GM21367 (cell line): ENCODE results near the gene LUC7L.
"Not testable (repeated sequence)": the region's sequence is repeated elsewhere in the genome, so short reads cannot be mapped to it uniquely, and the experiment has no call there.

Experiments
- ATAC-seq: cut with Tn5 transposase; IDR thresholded peaks from one replicate; pipeline ENCODE4 v1.9.1; 2021; ENCODE audit not compliant: unreplicated experiment

Gene LUC7L

GRCh38 chr16:230949-231348 is 1.7 kb upstream of the LUC7L start:
- no peak for ATAC-seq

GRCh38 chr16:230351-230750 is 1.1 kb upstream of the LUC7L start:
- ATAC-seq, result not testable (repeated sequence)

DNA sequence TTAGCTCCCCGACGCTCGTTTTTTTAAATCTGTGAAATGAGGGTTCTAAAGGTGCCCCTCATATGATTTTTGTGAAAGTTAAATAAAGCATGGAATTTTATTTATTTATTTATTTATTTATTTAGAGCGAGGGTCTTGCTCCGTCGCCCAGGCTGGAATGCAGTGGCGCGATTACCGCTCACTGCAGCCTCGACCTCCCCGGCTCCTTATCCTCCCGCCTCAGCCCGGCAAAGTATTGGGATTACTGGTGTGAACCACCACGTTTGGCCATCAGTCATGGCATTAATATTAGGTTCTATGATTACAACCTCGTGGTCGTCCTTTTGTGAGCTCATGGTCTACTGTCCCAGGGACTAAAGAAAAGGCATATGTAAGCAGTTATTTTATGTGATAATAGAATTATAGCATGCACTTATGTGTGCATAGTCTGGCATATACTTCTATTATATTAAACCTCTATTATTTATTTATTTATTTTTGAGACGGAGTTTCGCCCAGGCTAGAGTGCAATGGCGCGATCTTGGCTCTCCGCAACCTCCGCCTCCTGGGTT is 557 bp upstream of the LUC7L start:
- no peak for ATAC-seq

DNA sequence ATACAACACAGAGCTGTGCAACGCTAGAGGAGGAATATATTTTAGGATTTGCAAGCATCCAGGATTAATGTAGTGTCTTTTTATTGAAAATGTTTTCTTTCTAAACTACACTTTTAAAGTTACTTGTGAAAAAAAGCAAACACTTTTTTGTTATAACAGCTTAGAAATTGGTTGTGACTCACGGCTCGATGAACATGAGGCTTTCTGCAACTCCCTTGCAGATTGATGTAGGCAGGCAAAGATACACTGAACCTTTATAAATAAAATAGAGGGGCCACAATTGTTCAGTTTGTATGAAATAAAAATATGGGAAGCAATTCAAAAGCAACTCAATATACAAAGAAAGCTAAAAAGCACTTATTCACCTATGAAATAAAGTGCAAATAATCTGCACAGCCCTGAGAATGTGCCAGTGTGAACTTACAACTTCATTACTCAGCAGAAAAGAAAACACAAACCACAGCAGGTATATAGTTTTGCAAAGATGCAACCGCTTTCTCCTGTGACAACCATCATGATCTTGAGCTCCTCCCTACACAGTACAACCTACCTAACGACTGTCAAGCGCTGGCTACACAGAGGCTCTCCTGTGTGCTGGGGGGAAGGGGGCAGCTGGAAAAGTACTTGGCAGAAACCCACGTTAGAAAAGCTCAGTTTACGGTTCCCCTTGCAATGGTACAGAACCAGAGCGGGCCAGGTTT is 948 bp downstream of the LUC7L start:
- no peak for ATAC-seq

GRCh38 chr16:220021-220420 is 9.2 kb downstream of the LUC7L start:
- ATAC-seq, result no peak

GRCh38 chr16:212999-213398 is 16.2 kb downstream of the LUC7L start:
- ATAC-seq, result no peak

DNA sequence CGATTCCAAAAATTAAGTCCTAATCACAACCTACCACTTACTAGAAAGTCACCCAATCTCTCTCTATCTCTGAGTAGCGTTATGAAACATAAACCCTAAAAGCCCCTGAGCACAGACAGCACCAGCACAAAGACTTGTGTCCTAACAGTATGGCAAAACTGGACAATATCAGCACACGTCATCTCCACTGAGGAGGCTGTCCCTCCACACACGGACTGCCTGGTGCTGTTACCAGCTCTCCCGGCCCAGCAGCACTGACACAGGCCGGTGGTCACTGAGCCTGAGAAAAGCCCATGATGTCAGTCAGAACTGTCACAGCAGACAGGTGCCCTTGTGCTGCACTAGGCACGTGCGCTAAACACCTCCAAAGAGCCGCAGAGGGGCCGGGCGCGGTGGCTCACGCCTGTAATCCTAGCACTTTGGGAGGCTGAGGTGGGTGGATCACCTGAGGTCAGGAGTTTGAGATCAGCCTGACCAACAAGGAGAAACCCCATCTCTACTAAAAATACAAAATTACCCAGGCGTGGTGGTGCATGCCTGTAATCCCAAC is 17.5 kb downstream of the LUC7L start:
- ATAC-seq, result not testable (repeated sequence)

GRCh38 chr16:209359-209758 is 19.9 kb downstream of the LUC7L start:
- ATAC-seq, result not testable (repeated sequence)

DNA sequence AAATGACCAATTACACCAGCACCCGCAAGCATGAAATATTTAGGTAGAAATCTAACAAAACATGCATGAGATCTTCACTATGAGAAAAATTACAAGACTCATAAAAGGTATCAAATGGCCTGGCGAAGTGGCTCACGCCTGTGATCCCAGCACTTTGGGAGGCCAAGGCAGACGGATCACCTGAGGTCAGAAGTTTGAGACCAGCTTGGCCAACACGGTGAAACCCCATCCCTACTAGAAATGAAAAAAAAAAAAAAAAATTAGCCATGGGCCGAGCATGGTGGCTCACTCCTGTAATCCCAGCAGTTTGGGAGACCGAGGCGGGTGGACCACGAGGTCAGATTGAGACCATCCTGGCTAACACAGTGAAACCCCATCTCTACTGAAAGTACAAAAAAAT is 25.2 kb downstream of the LUC7L start:
- ATAC-seq, result not testable (repeated sequence)

DNA sequence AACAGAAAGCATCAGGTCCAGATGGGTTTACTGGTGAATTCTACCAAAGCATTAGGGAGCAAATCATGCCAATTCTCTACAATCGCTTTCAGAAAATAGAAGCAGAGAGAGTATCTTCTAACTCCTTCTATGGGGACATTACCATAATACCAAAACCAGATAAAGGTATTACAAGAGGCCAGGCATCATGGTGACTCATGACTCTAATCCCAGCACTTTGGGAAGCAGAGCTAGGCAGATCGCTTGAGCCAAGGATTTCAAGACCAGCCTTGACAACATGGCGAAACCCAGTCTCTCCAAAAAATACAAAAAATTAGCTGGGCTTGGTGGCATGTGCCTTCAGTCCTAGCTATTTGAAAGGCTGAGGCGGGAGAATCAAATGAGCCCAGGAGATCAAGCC is 26.0 kb downstream of the LUC7L start:
- ATAC-seq, result no peak

- no peak for ATAC-seq
These were observed 28.9 kb downstream of the LUC7L start for GRCh38 chr16:200388-200787.

- no peak for ATAC-seq
These were observed 34.7 kb downstream of the LUC7L start for GRCh38 chr16:194516-194915.

GRCh38 chr16:193441-193840 is 35.8 kb downstream of the LUC7L start:
- no peak for ATAC-seq

- no peak for ATAC-seq
These were observed 36.6 kb downstream of the LUC7L start for GRCh38 chr16:192686-193085.

DNA sequence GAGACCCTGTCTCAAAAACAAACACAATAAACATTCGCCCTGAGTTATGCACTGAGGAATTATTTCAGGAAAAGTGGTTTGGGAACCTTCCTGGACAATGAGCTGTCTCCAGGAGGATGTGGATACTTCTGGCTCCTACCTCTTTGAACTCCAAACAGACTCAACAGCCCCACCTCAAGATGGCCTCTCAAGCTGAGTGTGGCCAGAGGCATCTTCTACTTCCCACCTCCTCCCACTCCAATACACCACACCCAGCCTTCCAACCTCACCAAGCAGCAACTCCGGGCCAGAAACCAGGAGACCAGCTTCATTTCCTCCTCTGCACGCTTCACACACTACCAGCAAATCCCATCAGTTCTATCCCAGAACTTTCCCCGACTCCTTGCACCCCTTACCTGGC is 37.4 kb downstream of the LUC7L start:
- ATAC-seq, result no peak

DNA sequence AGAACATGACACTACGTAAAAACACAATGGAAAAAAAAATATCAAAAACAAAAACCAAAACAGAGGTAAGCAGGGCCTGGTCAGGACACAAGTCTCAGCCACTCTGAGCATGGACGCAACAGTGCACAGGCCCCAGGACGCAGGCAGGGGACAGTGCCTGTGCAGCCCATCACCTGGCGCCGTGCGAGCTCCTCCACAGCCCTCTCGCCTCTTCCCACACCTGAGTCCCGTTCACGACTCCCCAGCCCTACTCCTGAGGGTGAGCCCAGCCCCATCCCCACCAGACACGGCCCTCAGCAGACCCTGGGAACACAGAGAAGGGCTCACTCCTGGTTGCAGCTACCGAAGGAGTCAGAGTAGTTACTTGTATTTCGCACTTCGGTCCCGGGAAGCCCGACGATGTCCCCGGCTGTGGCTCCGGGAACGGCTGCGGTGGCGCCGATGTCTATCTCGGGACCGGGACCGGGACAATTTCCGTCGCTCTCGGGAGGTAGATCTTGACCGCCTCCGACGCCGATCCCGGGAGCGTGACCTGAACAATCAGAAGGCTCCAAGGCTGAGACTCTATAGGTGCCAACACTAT is 39.6 kb downstream of the LUC7L start:
- ATAC-seq, result no peak

DNA sequence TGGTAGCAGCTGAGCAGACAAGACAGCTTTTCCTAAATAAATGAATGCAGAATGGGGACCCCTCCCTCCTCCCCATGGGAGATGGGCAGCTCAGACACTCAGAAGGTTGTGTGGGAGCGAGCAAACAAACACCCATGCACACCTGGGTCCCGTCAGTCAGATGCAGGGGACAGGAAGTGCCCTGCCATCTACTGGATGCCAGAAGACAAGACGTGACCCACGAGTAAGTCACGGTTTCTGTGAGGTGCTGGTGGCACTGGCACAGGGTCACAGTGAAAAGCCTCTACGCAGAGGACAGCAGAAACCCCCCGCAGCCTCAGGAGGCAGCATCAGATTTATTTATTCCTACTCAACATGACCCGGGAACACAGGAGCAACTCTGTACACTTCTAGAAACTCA is 40.6 kb downstream of the LUC7L start:
- ATAC-seq, result no peak

- no peak for ATAC-seq
These were observed 41.9 kb downstream of the LUC7L start for GRCh38 chr16:187330-187729.

DNA sequence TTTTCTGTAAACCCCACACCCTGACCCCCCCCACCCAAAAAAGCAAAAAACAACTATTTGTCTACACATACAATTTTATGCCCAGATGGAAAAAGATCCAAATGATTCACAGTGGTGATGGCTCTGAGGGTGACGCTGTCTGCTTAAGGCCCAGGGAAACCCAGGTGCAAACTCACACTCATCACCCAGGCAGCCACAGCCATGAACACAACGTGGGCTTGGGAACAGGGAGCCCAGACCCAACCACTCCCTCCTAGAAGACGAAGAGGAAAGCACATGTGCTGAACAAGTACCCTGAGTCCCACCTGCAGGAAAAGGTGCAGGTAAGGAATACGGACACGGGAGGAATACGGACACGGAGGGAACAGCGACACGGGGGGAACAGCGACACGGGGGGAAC is 43.6 kb downstream of the LUC7L start:
- no peak for ATAC-seq

GRCh38 chr16:185213-185612 is 44.0 kb downstream of the LUC7L start:
- no peak for ATAC-seq

DNA sequence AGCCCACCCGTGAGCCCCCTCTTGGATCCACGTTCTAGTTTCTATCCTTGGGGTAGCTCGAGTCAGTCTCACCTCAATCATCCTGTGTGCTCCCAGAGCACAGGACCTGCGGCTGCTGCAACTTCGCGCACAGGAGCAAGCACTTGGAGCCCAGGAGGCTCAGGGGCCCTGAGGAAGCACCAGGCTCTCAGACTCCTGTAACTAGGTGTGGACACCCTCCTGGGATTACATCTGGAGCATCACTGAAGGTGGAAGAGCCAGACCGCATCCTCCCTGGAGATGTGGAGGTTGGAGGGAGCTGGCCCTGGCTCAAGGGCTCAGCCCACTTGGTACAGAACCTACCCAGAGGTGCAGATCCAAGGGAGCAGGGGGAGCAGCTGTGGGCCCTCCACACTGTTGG is 46.2 kb downstream of the LUC7L start:
- no peak for ATAC-seq

DNA sequence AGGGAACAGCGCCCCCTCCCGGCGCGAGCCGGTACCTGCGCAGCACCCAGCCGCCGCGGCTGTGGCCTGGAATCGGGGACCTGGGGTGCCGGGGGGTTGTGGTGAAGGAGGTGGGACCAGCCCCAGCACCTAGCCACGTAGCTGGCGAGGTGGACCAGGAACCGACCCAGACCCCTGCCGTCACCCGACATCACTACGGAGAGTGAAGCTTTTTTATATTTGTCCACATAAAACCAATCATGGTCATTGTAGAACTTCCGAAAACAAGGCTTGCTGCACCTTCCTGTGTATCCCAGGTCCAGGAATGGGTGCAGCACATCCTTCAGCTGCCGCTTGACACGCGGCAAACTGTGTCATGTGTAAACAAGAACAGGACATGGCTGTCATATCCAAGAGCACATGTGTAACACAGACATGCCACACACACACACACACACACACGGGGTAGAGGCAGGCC is 47.7 kb downstream of the LUC7L start:
- ATAC-seq, result no peak
